Measurements from ENCODE around the gene PLEKHA1.

The PLEKHA1 gene

GRCh38 chr10:122467701-122468100, 93.2 kb downstream of the PLEKHA1 start:
- no peak for DNase-seq (ENCODE audit: low read depth)
- no peak overlapping the region for H3K4me3 ChIP-seq (ENCODE audit: low read length)
- no peak for TF ChIP-seq CTCF (conservative IDR thresholded peaks at IDR 0.05; ENCODE audit: low read depth, low read length)

- no peak overlapping the region for H3K4me3 ChIP-seq (ENCODE audit: low read length)
- TF ChIP-seq CTCF (conservative IDR thresholded peaks at IDR 0.05; ENCODE audit: low read depth, low read length), result no peak
- DNase-seq (ENCODE audit: low read depth), result no peak
Measured at GRCh38 chr10:122468307-122468925, 93.9 kb downstream of the PLEKHA1 start.

GRCh38 chr10:122468926-122469781, 94.6 kb downstream of the PLEKHA1 start:
- H3K4me3 ChIP-seq (ENCODE audit: low read length), result no peak overlapping the region
- no peak for TF ChIP-seq CTCF (conservative IDR thresholded peaks at IDR 0.05; ENCODE audit: low read depth, low read length)
- DNase-seq (ENCODE audit: low read depth), result no peak

GRCh38 chr10:122469848-122470247, 95.3 kb downstream of the PLEKHA1 start:
- no peak overlapping the region for H3K4me3 ChIP-seq (ENCODE audit: low read length)
- no peak for TF ChIP-seq CTCF (conservative IDR thresholded peaks at IDR 0.05; ENCODE audit: low read depth, low read length)
- no peak for DNase-seq (ENCODE audit: low read depth)

- TF ChIP-seq CTCF (conservative IDR thresholded peaks at IDR 0.05; ENCODE audit: low read depth, low read length), result no peak
- no peak for DNase-seq (ENCODE audit: low read depth)
- no peak overlapping the region for H3K4me3 ChIP-seq (ENCODE audit: low read length)
Measured at GRCh38 chr10:122471531-122472177, 97.1 kb downstream of the PLEKHA1 start.

- TF ChIP-seq CTCF (conservative IDR thresholded peaks at IDR 0.05; ENCODE audit: low read depth, low read length), result no peak
- DNase-seq (ENCODE audit: low read depth), result no peak
- no peak overlapping the region for H3K4me3 ChIP-seq (ENCODE audit: low read length)
Measured at GRCh38 chr10:122473116-122473515, 98.6 kb downstream of the PLEKHA1 start.
